ENCODE data around the gene BEST1.

Gene BEST1

GRCh38 chr11:61956191-61957020 lies 6.3 kb downstream of the BEST1 start:
- Histone ChIP-seq H2AFZ (ENCODE audit: low read length) (no peak overlapping the region), H4K20me1 (ENCODE audit: insufficient read depth, low read length) (no peaks in the 10 kb centered on the region), H3K9ac (ENCODE audit: low read length) (no peak overlapping the region), H3K79me2 (ENCODE audit: low read length) (no peaks in the 10 kb centered on the region), H3K27me3 (replicated peaks; ENCODE audit: insufficient read depth, low read length) (peaks cover 6% of the 10 kb centered on the region), H3K4me3 (ENCODE audit: low read length) (no peak overlapping the region), H3F3A (ENCODE audit: insufficient read depth, low read length) (no peaks in the 10 kb centered on the region), H3K4me1 (ENCODE audit: low read length) (no peaks in the 10 kb centered on the region), H3K9me3 (replicated peaks; ENCODE audit: insufficient read depth, low read length) (no peaks in the 10 kb centered on the region), H3K27ac (ENCODE audit: low read length) (no peak overlapping the region), H3K4me2 (ENCODE audit: low read depth, low read length) (no peak overlapping the region), H3K36me3 (replicated peaks; ENCODE audit: insufficient read depth, low read length) (no peaks in the 10 kb centered on the region), H3K9me2 (replicated peaks; ENCODE audit: insufficient read depth, low read length) (no peaks in the 10 kb centered on the region)
- DNase-seq = no peak
- no peak for TF ChIP-seq EZH2 (optimal IDR thresholded peaks at IDR 0.05; ENCODE audit: low read depth, low read length)
- no peak for TF ChIP-seq EZH2phosphoT487 (IDR thresholded peaks at IDR 0.05; ENCODE audit: low read length)
- no peak for TF ChIP-seq CTCF (IDR thresholded peaks at IDR 0.05; ENCODE audit: low read length)

- H3K79me2 ChIP-seq (ENCODE audit: low read length) = no peaks in the 10 kb centered on the region
- H3K36me3 ChIP-seq (replicated peaks; ENCODE audit: insufficient read depth, low read length) = no peaks in the 10 kb centered on the region
- H3K27me3 ChIP-seq (replicated peaks; ENCODE audit: insufficient read depth, low read length) = peaks cover 6% of the 10 kb centered on the region
- no peak overlapping the region for H3K4me3 ChIP-seq (ENCODE audit: low read length)
- no peaks in the 10 kb centered on the region for H3K9me3 ChIP-seq (replicated peaks; ENCODE audit: insufficient read depth, low read length)
- TF ChIP-seq CTCF (IDR thresholded peaks at IDR 0.05; ENCODE audit: low read length) = no peak
- no peak for TF ChIP-seq EZH2phosphoT487 (IDR thresholded peaks at IDR 0.05; ENCODE audit: low read length)
- no peak for TF ChIP-seq EZH2 (optimal IDR thresholded peaks at IDR 0.05; ENCODE audit: low read depth, low read length)
- no peak for DNase-seq
- no peaks in the 10 kb centered on the region for H3K9me2 ChIP-seq (replicated peaks; ENCODE audit: insufficient read depth, low read length)
- H2AFZ ChIP-seq (ENCODE audit: low read length) = no peak overlapping the region
- H3K9ac ChIP-seq (ENCODE audit: low read length) = no peak overlapping the region
- no peak overlapping the region for H3K4me2 ChIP-seq (ENCODE audit: low read depth, low read length)
- H3K4me1 ChIP-seq (ENCODE audit: low read length) = no peaks in the 10 kb centered on the region
- no peaks in the 10 kb centered on the region for H3F3A ChIP-seq (ENCODE audit: insufficient read depth, low read length)
- H4K20me1 ChIP-seq (ENCODE audit: insufficient read depth, low read length) = no peaks in the 10 kb centered on the region
- H3K27ac ChIP-seq (ENCODE audit: low read length) = no peak overlapping the region
Observed at GRCh38 chr11:61957021-61957770, 7.0 kb downstream of the BEST1 start.

GRCh38 chr11:61958590-61958989 lies 8.4 kb downstream of the BEST1 start:
- Histone ChIP-seq H4K20me1 (ENCODE audit: insufficient read depth, low read length) (no peaks in the 10 kb centered on the region), H3K27ac (ENCODE audit: low read length) (no peak overlapping the region), H3K4me3 (ENCODE audit: low read length) (no peak overlapping the region), H3K79me2 (ENCODE audit: low read length) (no peaks in the 10 kb centered on the region), H3K27me3 (replicated peaks; ENCODE audit: insufficient read depth, low read length) (peaks cover 6% of the 10 kb centered on the region), H3F3A (ENCODE audit: insufficient read depth, low read length) (no peaks in the 10 kb centered on the region), H3K4me1 (ENCODE audit: low read length) (peaks cover 9% of the 10 kb centered on the region), H3K4me2 (ENCODE audit: low read depth, low read length) (no peak overlapping the region), H3K9me3 (replicated peaks; ENCODE audit: insufficient read depth, low read length) (no peaks in the 10 kb centered on the region), H3K9me2 (replicated peaks; ENCODE audit: insufficient read depth, low read length) (no peaks in the 10 kb centered on the region), H2AFZ (ENCODE audit: low read length) (no peak overlapping the region), H3K9ac (ENCODE audit: low read length) (no peak overlapping the region), H3K36me3 (replicated peaks; ENCODE audit: insufficient read depth, low read length) (no peaks in the 10 kb centered on the region)
- no peak for DNase-seq
- TF ChIP-seq CTCF (IDR thresholded peaks at IDR 0.05; ENCODE audit: low read length) (no peak), EZH2phosphoT487 (IDR thresholded peaks at IDR 0.05; ENCODE audit: low read length) (no peak), EZH2 (optimal IDR thresholded peaks at IDR 0.05; ENCODE audit: low read depth, low read length) (no peak)
